Measurements from ENCODE around the gene RPA1. TPM values are rescaled to one million over a fixed set of nuclear protein-coding genes. Genes with fewer than 3 reads are reported as not detected.

The RPA1 gene
- total and polyA plus RNA-seq, 10 of the 15 experiments (the other 5 are each of a cell fraction or from before 2014, with no cell fraction given), result 35.9 to 198 (median 71.2) TPM

DNA sequence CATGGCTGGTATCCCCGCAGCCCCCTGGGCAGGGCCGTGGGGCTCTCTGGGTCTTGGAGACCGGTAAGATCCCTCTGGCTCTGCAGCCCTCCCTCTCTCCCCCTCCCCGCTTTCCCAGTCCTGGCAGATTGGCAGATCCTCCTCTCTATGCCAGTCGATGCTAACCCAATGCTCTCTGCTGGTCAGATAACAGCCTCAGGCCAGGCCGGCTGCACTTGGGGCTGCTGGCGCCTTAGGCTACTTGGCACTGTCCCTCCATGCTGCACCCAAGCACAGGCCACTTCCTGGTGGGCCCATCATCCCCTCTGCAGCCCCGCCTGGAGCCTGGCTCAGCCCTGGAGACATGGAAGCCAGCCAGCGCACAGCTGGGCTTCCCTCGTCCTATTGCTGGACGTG lies 113.6 kb downstream of the RPA1 start:
- FAIRE-seq, result no peak
- SMC1A ChIA-PET (ENCODE audit: uncharacterized antibody, unreplicated experiment), result no interaction called here
- DNase-seq (ENCODE audit: low read depth, low spot score), result no peak

More for the DNA sequence above, 113.6 kb downstream of the RPA1 start:
- 42% methylated on average over 11 of the region's 11 CpGs for WGBS (ENCODE audit: insufficient coverage, insufficient replicate concordance, low lambda C conversion rate, missing lambda C conversion rate)
- no peak overlapping the region for H3K9ac ChIP-seq (ENCODE audit: control insufficient read depth, insufficient read depth, low read length)
- no peaks in the 10 kb centered on the region for H3K9me3 ChIP-seq (replicated peaks; ENCODE audit: control insufficient read depth, insufficient read depth, low read length)
- no peaks in the 10 kb centered on the region for H4K20me1 ChIP-seq (ENCODE audit: control insufficient read depth, insufficient read depth)
- TF ChIP-seq, protein P1, sequence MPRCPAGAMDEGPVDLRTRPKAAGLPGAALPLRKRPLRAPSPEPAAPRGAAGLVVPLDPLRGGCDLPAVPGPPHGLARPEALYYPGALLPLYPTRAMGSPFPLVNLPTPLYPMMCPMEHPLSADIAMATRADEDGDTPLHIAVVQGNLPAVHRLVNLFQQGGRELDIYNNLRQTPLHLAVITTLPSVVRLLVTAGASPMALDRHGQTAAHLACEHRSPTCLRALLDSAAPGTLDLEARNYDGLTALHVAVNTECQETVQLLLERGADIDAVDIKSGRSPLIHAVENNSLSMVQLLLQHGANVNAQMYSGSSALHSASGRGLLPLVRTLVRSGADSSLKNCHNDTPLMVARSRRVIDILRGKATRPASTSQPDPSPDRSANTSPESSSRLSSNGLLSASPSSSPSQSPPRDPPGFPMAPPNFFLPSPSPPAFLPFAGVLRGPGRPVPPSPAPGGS (IDR thresholded peaks at IDR 0.05; ENCODE audit: borderline replicate concordance, insufficient read depth, low read depth, low read length, poor library complexity, severe bottlenecking), result no peak
- TF ChIP-seq, protein P2, sequence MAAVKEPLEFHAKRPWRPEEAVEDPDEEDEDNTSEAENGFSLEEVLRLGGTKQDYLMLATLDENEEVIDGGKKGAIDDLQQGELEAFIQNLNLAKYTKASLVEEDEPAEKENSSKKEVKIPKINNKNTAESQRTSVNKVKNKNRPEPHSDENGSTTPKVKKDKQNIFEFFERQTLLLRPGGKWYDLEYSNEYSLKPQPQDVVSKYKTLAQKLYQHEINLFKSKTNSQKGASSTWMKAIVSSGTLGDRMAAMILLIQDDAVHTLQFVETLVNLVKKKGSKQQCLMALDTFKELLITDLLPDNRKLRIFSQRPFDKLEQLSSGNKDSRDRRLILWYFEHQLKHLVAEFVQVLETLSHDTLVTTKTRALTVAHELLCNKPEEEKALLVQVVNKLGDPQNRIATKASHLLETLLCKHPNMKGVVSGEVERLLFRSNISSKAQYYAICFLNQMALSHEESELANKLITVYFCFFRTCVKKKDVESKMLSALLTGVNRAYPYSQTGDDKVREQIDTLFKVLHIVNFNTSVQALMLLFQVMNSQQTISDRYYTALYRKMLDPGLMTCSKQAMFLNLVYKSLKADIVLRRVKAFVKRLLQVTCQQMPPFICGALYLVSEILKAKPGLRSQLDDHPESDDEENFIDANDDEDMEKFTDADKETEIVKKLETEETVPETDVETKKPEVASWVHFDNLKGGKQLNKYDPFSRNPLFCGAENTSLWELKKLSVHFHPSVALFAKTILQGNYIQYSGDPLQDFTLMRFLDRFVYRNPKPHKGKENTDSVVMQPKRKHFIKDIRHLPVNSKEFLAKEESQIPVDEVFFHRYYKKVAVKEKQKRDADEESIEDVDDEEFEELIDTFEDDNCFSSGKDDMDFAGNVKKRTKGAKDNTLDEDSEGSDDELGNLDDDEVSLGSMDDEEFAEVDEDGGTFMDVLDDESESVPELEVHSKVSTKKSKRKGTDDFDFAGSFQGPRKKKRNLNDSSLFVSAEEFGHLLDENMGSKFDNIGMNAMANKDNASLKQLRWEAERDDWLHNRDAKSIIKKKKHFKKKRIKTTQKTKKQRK (IDR thresholded peaks at IDR 0.05; ENCODE audit: low read depth, low read length), result no peak
- TF ChIP-seq SMAD5 (IDR thresholded peaks at IDR 0.05; ENCODE audit: low read depth) (no peak), SPI1 (IDR thresholded peaks at IDR 0.05; ENCODE audit: borderline replicate concordance, insufficient read depth, low read depth, low read length) (no peak), BMI1 (IDR thresholded peaks at IDR 0.05; ENCODE audit: borderline replicate concordance) (no peak), RAD21 (IDR thresholded peaks at IDR 0.05; ENCODE audit: insufficient read depth, low read depth, low read length) (no peak), RCOR1 (conservative IDR thresholded peaks at IDR 0.05; ENCODE audit: low read depth, low read length) (no peak)
- RAD21 ChIA-PET (ENCODE audit: unreplicated experiment), result no interaction called here
- H3K27me3 ChIP-seq (replicated peaks in 1 of 2; ENCODE audit: control insufficient read depth in 2 of 2, insufficient read depth in 2 of 2, low read length in 1 of 2), result no peaks in the 10 kb centered on the region
- BruUV-seq (replicated peaks), result no TSS peak
- H3K4me1 ChIP-seq (ENCODE audit: control insufficient read depth, insufficient read depth, low read length), result no peaks in the 10 kb centered on the region; the same call in 1 of the 2 replicates
- no peaks in the 10 kb centered on the region for H3K36me3 ChIP-seq (ENCODE audit: control insufficient read depth in 2 of 2, insufficient read depth in 2 of 2, low read length in 1 of 2)
- ATAC-seq, result no peak
- H3K4me2 ChIP-seq (ENCODE audit: control insufficient read depth, insufficient read depth), result no peak overlapping the region
- no peak overlapping the region for H3K4me3 ChIP-seq
- in situ Hi-C loops (cut with MboI) (no loop called here), intact Hi-C loops (cut with micrococcal nuclease; ENCODE audit: unreplicated experiment) (no loop called here)
- POLR2A ChIA-PET, result interaction anchor here (0.6 kb wide), 1 partner anchor 359 kb away, joined by 4 read pairs; no protein-coding TSS in a partner anchor
- CTCF ChIA-PET, result no interaction called here
- no peak overlapping the region for H3K27ac ChIP-seq (ENCODE audit: control insufficient read depth, insufficient read depth)
- H3K79me2 ChIP-seq (ENCODE audit: control insufficient read depth, insufficient read depth, low read length), result no peaks in the 10 kb centered on the region
- no peak overlapping the region for H2AFZ ChIP-seq (ENCODE audit: control insufficient read depth, low read depth, low read length)
